Measurements from ENCODE around the gene MYLK2. TPM values are rescaled to one million over a fixed set of nuclear protein-coding genes. Genes with fewer than 3 reads are reported as not detected.

MYLK2 gene
- total and polyA plus RNA-seq, 10 of the 15 experiments (the other 5 are each of a cell fraction or from before 2014, with no cell fraction given): 0.04 to 0.67 (median 0.18) TPM; not detected in 1

GRCh38 chr20:31849306-31849930, 30.3 kb downstream of the MYLK2 start:
- intact Hi-C loops (cut with micrococcal nuclease; ENCODE audit: unreplicated experiment): loop anchor here (5.0 kb wide), 1 partner anchor 168 kb away; no protein-coding TSS in a partner anchor
- no peaks in the 10 kb centered on the region; the same call in 1 of the 2 replicates for H4K20me1 ChIP-seq (ENCODE audit: control insufficient read depth, insufficient read depth)
- DNase-seq (ENCODE audit: low read depth, low spot score) (no peak), FAIRE-seq (no peak), ATAC-seq (no peak)
- BruUV-seq (replicated peaks): no TSS peak
- ChIA-PET POLR2A (no interaction called here), SMC1A (ENCODE audit: uncharacterized antibody, unreplicated experiment) (interaction anchor here (2.8 to 7.9 kb wide), 3 partner anchors 12 to 183 kb away, joined by 13 to 181 read pairs (median 81); partner anchors contain the start of gene PDRG1), RAD21 (ENCODE audit: unreplicated experiment) (interaction anchor here (1.1 to 7.6 kb wide), 3 partner anchors 25 to 103 kb away, joined by 3 to 248 read pairs (median 4); partner anchors contain the start of gene PDRG1), CTCF (interaction anchor here (0.7 to 13.1 kb wide), 7 partner anchors 11 to 181 kb away, joined by 3 to 307 read pairs (median 12); partner anchors contain the start of gene PDRG1)
- no peak overlapping the region for H2AFZ ChIP-seq (ENCODE audit: control insufficient read depth, low read depth, low read length)
- H3K4me1 ChIP-seq (ENCODE audit: control insufficient read depth, insufficient read depth, low read length): peaks cover 5% of the 10 kb centered on the region; the same call in 1 of the 2 replicates
- no peak overlapping the region for H3K9ac ChIP-seq (ENCODE audit: control insufficient read depth, insufficient read depth, low read length)
- H3K4me2 ChIP-seq (ENCODE audit: control insufficient read depth, insufficient read depth): no peak overlapping the region
- no peaks in the 10 kb centered on the region for H3K9me3 ChIP-seq (replicated peaks; ENCODE audit: control insufficient read depth, insufficient read depth, low read length)
- no peaks in the 10 kb centered on the region for H3K79me2 ChIP-seq (ENCODE audit: control insufficient read depth, insufficient read depth, low read length)
- in situ Hi-C loops (cut with MboI): no loop called here
- no peak overlapping the region for H3K27ac ChIP-seq (ENCODE audit: control insufficient read depth, insufficient read depth)
- WGBS (ENCODE audit: insufficient coverage, insufficient replicate concordance, low lambda C conversion rate, missing lambda C conversion rate): 55% methylated on average over 45 of the region's 45 CpGs
- no peaks in the 10 kb centered on the region for H3K36me3 ChIP-seq (ENCODE audit: control insufficient read depth in 2 of 2, insufficient read depth in 2 of 2, low read length in 1 of 2)
- no peaks in the 10 kb centered on the region; a peak in 2 of 4 replicates for H3K27me3 ChIP-seq (replicated peaks in 1 of 2; ENCODE audit: control insufficient read depth in 2 of 2, insufficient read depth in 2 of 2, low read length in 1 of 2)
- TF ChIP-seq ETV6 (conservative IDR thresholded peaks at IDR 0.05 in 1 of 2, IDR thresholded peaks at IDR 0.05 in 1 of 2; ENCODE audit: borderline replicate concordance in 1 of 2, low read depth in 1 of 2) (no peak), ZBTB33 (IDR thresholded peaks at IDR 0.05) (no peak), MYC (IDR thresholded peaks at IDR 0.05; ENCODE audit: insufficient read depth, insufficient read length, insufficient replicate concordance, low read length, severe bottlenecking) (no peak), ZNF207 (IDR thresholded peaks at IDR 0.05; ENCODE audit: borderline replicate concordance) (no peak), MTA2 (IDR thresholded peaks at IDR 0.05; ENCODE audit: low read depth) (no peak), REST (IDR thresholded peaks at IDR 0.05; ENCODE audit: low read depth, low read length) (no peak)
- H3K4me3 ChIP-seq: no peak overlapping the region

Data from GM12878 (cell line).